A549 (cell line): ENCODE data around the gene CTAGE9. TPM values are rescaled to one million over a fixed set of nuclear protein-coding genes. Genes with fewer than 3 reads are reported as not detected.
"Not testable (repeated sequence)": the region's sequence is repeated elsewhere in the genome, so short reads cannot be mapped to it uniquely, and the experiment has no call there.

ENCODE experiments used
- ATAC-seq, 2 experiments: fragments of 200-7000 bp in 1 of 2; fragments of >200 bp in 1 of 2; cut with Nextera tagmentation in 1 of 2; cut with Tn5 transposase in 1 of 2; 3 replicates each; pipeline versions ENCODE4 v1.8.0 to v1.9.1; 2018 to 2020; ENCODE audit warnings: mild to moderate bottlenecking in 1 of 2, moderate library complexity in 1 of 2
- CTCF ChIA-PET: fragments of 300-600 bp; sonication (Branson Sonifier 250); formaldehyde crosslinking; extraction: SDS; loops from one replicate; lab custom pipeline; 2021; ENCODE audit warnings: antibody characterized with exemption, inconsistent platforms; lab: Yijun Ruan, JAX
- POLR2A ChIA-PET: fragments of 350-600 bp; formaldehyde crosslinking; extraction: SDS; loops from one replicate; lab custom pipeline; 2021; ENCODE audit warnings: antibody characterized with exemption, inconsistent platforms; lab: Yijun Ruan, JAX
- DNase-seq, 2 experiments: peaks; one replicate each; pipeline versions ENCODE4 v3.0.0 to v3.0.0-alpha.2; 2011 to 2016; ENCODE audit warnings: low read depth in 1 of 2, low spot score in 1 of 2
- FAIRE-seq: peaks from 2 replicates; lab custom pipeline; 2011; peaks lifted over from hg19 to GRCh38; lab: Jason Lieb, UNC
- H3K27ac ChIP-seq, 2 experiments: fragments of >200 bp; sonication (Bioruptor Twin); formaldehyde crosslinking; 3 replicates each; pipeline ENCODE4 v1.5.1; 2016 to 2017
- H3K4me1 ChIP-seq: fragments of >200 bp; sonication (Bioruptor Twin); formaldehyde crosslinking; 3 replicates; pipeline ENCODE4 v1.6.1; 2016
- H3K4me2 ChIP-seq: fragments of >200 bp; sonication (Bioruptor Twin); formaldehyde crosslinking; 3 replicates; pipeline ENCODE4 v1.6.1; 2016
- H3K4me3 ChIP-seq: fragments of >200 bp; sonication (Bioruptor Twin); formaldehyde crosslinking; 3 replicates; pipeline ENCODE4 v1.5.1; 2016
- H3K9me3 ChIP-seq: fragments of >200 bp; sonication (Bioruptor Twin); formaldehyde crosslinking; 3 replicates; pipeline ENCODE4 v1.6.1; 2016
- BCL3 ChIP-seq: fragments of >200 bp; sonication (Bioruptor Twin); formaldehyde crosslinking; IDR thresholded peaks from 3 replicates; pipeline ENCODE4 v1.6.1; 2016
- CBX2 ChIP-seq: fragments of 200-600 bp; sonication (generic); IDR thresholded peaks from 2 replicates; pipeline ENCODE4 v1.6.1; 2016; ENCODE audit warnings: low read depth, mild to moderate bottlenecking, borderline replicate concordance
- CBX8 ChIP-seq: fragments of 200-600 bp; sonication (generic); IDR thresholded peaks from 2 replicates; pipeline ENCODE4 v1.6.1; 2016
- CHD4 ChIP-seq: fragments of 200-600 bp; sonication (generic); IDR thresholded peaks from 2 replicates; pipeline ENCODE4 v1.6.1; 2016; ENCODE audit warnings: antibody characterized with exemption, mild to moderate bottlenecking, borderline replicate concordance
- CTCF ChIP-seq: fragments of >200 bp; sonication (Bioruptor Twin); formaldehyde crosslinking; IDR thresholded peaks from 3 replicates; pipeline ENCODE4 v1.5.1; 2016
- EHF ChIP-seq: fragments of 250-450 bp; sonication (Bioruptor Pico); IDR thresholded peaks from 2 replicates; pipeline ENCODE4 v1.5.0; 2020; ENCODE audit warnings: mild to moderate bottlenecking
- FOXS1 ChIP-seq: fragments of 250-450 bp; sonication (Bioruptor Pico); IDR thresholded peaks from 2 replicates; pipeline ENCODE4 v1.5.0; 2020; ENCODE audit warnings: mild to moderate bottlenecking, moderate library complexity
- HDAC2 ChIP-seq: fragments of 200-600 bp; sonication (generic); IDR thresholded peaks from 2 replicates; pipeline ENCODE4 v1.6.1; 2016
- HOXA7 ChIP-seq: fragments of 250-450 bp; sonication (Bioruptor Pico); IDR thresholded peaks from 2 replicates; pipeline ENCODE4 v1.5.0; 2020; ENCODE audit warnings: mild to moderate bottlenecking, moderate library complexity
- JUN ChIP-seq, 2 experiments: fragments of >200 bp; sonication (Bioruptor Twin); formaldehyde crosslinking; IDR thresholded peaks; 2 replicates in 1 of 2; 3 replicates in 1 of 2; pipeline ENCODE4 v1.6.1; 2016 to 2017
- NFE2L2 ChIP-seq: fragments of 150-350 bp; conservative IDR thresholded peaks from 2 replicates; pipeline ENCODE4 v1.6.1; 2014; ENCODE audit warnings: low read length
- PHF8 ChIP-seq: fragments of 200-600 bp; sonication (generic); IDR thresholded peaks from 2 replicates; pipeline ENCODE4 v1.6.1; 2016; ENCODE audit warnings: low read depth, mild to moderate bottlenecking, antibody characterized with exemption, moderate library complexity, borderline replicate concordance
- POLR2AphosphoS2 ChIP-seq: conservative IDR thresholded peaks from 2 replicates; pipeline ENCODE4 v1.6.1; 2012; ENCODE audit warnings: low read length, improper control_type of control experiment, inconsistent platforms
- REST ChIP-seq: fragments of 200-600 bp; sonication (generic); IDR thresholded peaks from 2 replicates; pipeline ENCODE4 v1.6.1; 2016; ENCODE audit warnings: antibody characterized with exemption, mild to moderate bottlenecking, moderate library complexity
- SMC3 ChIP-seq: fragments of >200 bp; sonication (Bioruptor Twin); formaldehyde crosslinking; IDR thresholded peaks from 3 replicates; pipeline ENCODE4 v1.6.1; 2018; ENCODE audit warnings: inconsistent platforms
- TFCP2L1 ChIP-seq: fragments of 250-450 bp; sonication (Bioruptor Pico); IDR thresholded peaks from 2 replicates; pipeline ENCODE4 v1.5.0; 2021; ENCODE audit warnings: mild to moderate bottlenecking
- ZC3H11A ChIP-seq: fragments of 450-650 bp; IDR thresholded peaks from 2 replicates; pipeline ENCODE4 v1.6.1; 2014; ENCODE audit warnings: antibody characterized with exemption, mild to moderate bottlenecking
- ZNF302 ChIP-seq: fragments of 250-450 bp; sonication (Bioruptor Pico); IDR thresholded peaks from 2 replicates; pipeline ENCODE4 v1.9.0; 2021; ENCODE audit warnings: inconsistent platforms, mild to moderate bottlenecking, moderate library complexity
- WGBS: methylation state at CpG from one replicate; pipeline ENCODE4 v1.1.6; 2017; ENCODE audit errors: missing lambda C conversion rate; 5-methylcytosine and 5-hydroxymethylcytosine counted together
- polyA minus RNA-seq: library from RNA; depleted of rRNA, polyadenylated mRNA; stranded (reverse); fragments of >200 nt; gene quantifications from 2 replicates; pipeline ENCODE4 v1.2.3, GENCODE V29; 2011; rRNA and poly(A)+ RNA removed
- polyA plus RNA-seq, 4 experiments: library from polyadenylated mRNA; depleted of rRNA in 3 of 4; stranded (reverse); fragments of >200 nt; fragmentation: RNase III in 1 of 4; extraction: RNeasy Plus Mini Kit Qiagen cat#74134 plus additional on column Dnase treatment in 1 of 4; gene quantifications; 2 replicates in 3 of 4; 3 replicates in 1 of 4; pipeline ENCODE4 v1.2.3, GENCODE V29; 2011 to 2017
- TF ChIP-seq, protein P1 (sequence below): fragments of 450-650 bp; IDR thresholded peaks from 2 replicates; pipeline ENCODE4 v1.6.1; 2014; ENCODE audit warnings: antibody characterized with exemption

CTAGE9 gene, protein sequence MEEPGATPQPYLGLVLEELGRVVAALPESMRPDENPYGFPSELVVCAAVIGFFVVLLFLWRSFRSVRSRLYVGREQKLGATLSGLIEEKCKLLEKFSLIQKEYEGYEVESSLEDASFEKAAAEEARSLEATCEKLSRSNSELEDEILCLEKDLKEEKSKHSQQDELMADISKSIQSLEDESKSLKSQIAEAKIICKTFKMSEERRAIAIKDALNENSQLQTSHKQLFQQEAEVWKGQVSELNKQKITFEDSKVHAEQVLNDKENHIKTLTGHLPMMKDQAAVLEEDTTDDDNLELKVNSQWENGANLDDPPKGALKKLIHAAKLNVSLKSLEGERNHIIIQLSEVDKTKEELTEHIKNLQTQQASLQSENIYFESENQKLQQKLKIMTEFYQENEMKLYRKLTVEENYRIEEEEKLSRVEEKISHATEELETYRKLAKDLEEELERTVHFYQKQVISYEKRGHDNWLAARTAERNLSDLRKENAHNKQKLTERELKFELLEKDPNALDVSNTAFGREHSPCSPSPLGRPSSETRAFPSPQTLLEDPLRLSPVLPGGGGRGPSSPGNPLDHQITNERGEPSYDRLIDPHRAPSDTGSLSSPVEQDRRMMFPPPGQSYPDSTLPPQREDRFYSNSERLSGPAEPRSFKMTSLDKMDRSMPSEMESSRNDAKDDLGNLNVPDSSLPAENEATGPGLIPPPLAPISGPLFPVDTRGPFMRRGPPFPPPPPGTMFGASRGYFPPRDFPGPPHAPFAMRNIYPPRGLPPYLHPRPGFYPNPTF
- not detected in 2 replicates for polyA plus RNA-seq (2011; rRNA removed)
- not detected in 2 replicates for polyA plus RNA-seq (2012; cell fraction: cytosol; rRNA removed)
- not detected in 2 replicates for polyA plus RNA-seq (2012; cell fraction: nucleus; rRNA removed)
- not detected in 3 replicates for polyA plus RNA-seq (2017; fragmentation: RNase III; extraction: RNeasy Plus Mini Kit Qiagen cat#74134 plus additional on column Dnase treatment)
- polyA minus RNA-seq = 0.10 TPM in 1 of 2 replicates, not detected in the other

DNA sequence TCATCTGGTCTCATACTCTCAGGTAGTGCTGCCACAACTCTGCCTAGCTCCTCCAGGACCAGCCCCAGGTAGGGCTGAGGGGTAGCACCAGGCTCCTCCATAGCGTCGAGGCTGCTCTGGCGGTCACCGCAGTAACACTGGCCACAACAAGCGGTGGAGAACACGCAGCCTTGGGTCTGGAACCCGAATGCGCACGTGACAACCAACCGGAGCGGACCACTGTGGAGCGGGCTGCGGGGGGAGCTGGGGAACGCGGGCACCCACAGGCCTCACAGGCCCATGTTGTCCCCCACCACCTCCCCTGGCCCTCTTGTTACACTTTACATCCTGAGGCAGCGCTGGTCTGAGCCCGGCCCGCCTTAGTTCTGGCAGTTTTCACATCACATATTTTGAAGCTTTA lies at the start of gene CTAGE9:
TSS of gene CTAGE9 (minus strand) at position 101 of the 400 bp plus-strand sequence. CDS start at position 101, 0 bp downstream.
- ATAC-seq, FAIRE-seq, H3K4me1 ChIP-seq, H3K4me2 ChIP-seq, H3K4me3 ChIP-seq, DNase-seq, POLR2A ChIA-PET, CTCF ChIA-PET, H3K9me3 ChIP-seq, H3K27ac ChIP-seq: not testable (repeated sequence)
- 78% methylated on average over 9 of the region's 18 CpGs for WGBS

GRCh38 chr6:131758920-131759319 lies 48.1 kb upstream of the CTAGE9 start:
- ATAC-seq = no peak
- Histone ChIP-seq H3K4me2 (no peak overlapping the region), H3K4me3 (no peak overlapping the region), H3K4me1 (no peaks in the 10 kb centered on the region), H3K27ac (no peak overlapping the region), H3K9me3 (no peaks in the 10 kb centered on the region)
- 85% methylated on average over 4 of the region's 4 CpGs for WGBS
- no peak for FAIRE-seq
- no peak for DNase-seq
- ChIA-PET CTCF (interaction anchor here (0.5 kb wide), 1 partner anchor 46 kb away, joined by 3 read pairs; no protein-coding TSS in a partner anchor), POLR2A (no interaction called here)
- no peak for TF ChIP-seq SMC3
- no peak for TF ChIP-seq FOXS1 (CRISPR knock-in tag)
- TF ChIP-seq NFE2L2 = no peak
- no peak for TF ChIP-seq CBX2
- TF ChIP-seq ZNF302 (CRISPR knock-in tag) = no peak
- no peak for TF ChIP-seq REST
- no peak for TF ChIP-seq POLR2AphosphoS2

DNA sequence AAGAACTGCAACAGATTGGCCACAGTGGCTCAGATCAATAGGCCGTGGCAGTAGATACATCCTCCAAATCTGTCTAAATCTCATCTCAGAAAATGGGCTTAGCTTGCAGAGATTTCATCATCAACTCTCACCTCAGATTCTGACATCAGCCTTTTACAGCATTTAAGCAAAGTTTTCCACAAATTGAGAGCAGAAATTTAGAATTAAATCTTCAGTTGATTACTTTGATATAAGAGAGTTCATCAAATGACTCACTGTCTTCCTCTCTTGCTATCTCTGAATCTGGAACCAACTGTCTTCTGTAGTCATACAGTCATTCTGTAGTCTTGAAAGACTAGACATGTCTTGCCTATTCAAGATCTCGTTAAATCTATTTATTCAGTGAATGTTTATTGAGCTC lies 45.2 kb upstream of the CTAGE9 start:
- FAIRE-seq (no peak), ATAC-seq (no peak)
- WGBS = 48% methylated on average over 2 of the region's 2 CpGs
- CTCF ChIA-PET = interaction anchor here (1.0 kb wide), 1 partner anchor 9 kb away, joined by 3 read pairs; no protein-coding TSS in a partner anchor
- no peak overlapping the region for H3K4me2 ChIP-seq
- no peak overlapping the region for H3K27ac ChIP-seq
- H3K9me3 ChIP-seq = no peaks in the 10 kb centered on the region
- POLR2A ChIA-PET = no interaction called here
- H3K4me1 ChIP-seq = no peaks in the 10 kb centered on the region
- TF ChIP-seq CBX8 = no peak
- TF ChIP-seq HDAC2 = no peak
- TF ChIP-seq, all 56 proteins: peak for 0
- no peak for DNase-seq
- no peak overlapping the region for H3K4me3 ChIP-seq

GRCh38 chr6:131755597-131755996 lies 44.8 kb upstream of the CTAGE9 start:
- H3K4me2 ChIP-seq = no peak overlapping the region
- no peaks in the 10 kb centered on the region for H3K9me3 ChIP-seq
- H3K4me1 ChIP-seq = no peaks in the 10 kb centered on the region
- ATAC-seq (no peak), DNase-seq (no peak), FAIRE-seq (no peak)
- no peak overlapping the region for H3K4me3 ChIP-seq
- no peak overlapping the region for H3K27ac ChIP-seq
- 85% methylated on average over 3 of the region's 3 CpGs for WGBS
- POLR2A ChIA-PET = no interaction called here
- CTCF ChIA-PET = interaction anchor here (1.0 kb wide), 1 partner anchor 10 kb away, joined by 3 read pairs; no protein-coding TSS in a partner anchor
- TF ChIP-seq, protein P1, sequence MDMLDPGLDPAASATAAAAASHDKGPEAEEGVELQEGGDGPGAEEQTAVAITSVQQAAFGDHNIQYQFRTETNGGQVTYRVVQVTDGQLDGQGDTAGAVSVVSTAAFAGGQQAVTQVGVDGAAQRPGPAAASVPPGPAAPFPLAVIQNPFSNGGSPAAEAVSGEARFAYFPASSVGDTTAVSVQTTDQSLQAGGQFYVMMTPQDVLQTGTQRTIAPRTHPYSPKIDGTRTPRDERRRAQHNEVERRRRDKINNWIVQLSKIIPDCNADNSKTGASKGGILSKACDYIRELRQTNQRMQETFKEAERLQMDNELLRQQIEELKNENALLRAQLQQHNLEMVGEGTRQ = no peak
- TF ChIP-seq CBX8 = no peak
- TF ChIP-seq POLR2AphosphoS2 = no peak
- no peak for TF ChIP-seq JUN (IDR thresholded peaks at IDR 0.05)
- TF ChIP-seq ZNF302 (CRISPR knock-in tag) = no peak
- no peak for TF ChIP-seq PHF8
- TF ChIP-seq TFCP2L1 (CRISPR knock-in tag) = no peak
- no peak for TF ChIP-seq CTCF
- TF ChIP-seq ZC3H11A = no peak
- no peak for TF ChIP-seq EHF (CRISPR knock-in tag)
- no peak for TF ChIP-seq BCL3
- TF ChIP-seq HOXA7 (CRISPR knock-in tag) = no peak
- no peak for TF ChIP-seq CHD4
